Esophagus mucosa (tissue), 1 donor: ENCODE results near the gene KCNN2. TPM values are rescaled to one million over a fixed set of nuclear protein-coding genes. Genes with fewer than 3 reads are reported as not detected.

Source experiments
- ATAC-seq: fragments of 200-7000 bp; cut with Tn5 transposase; one replicate; pipeline ENCODE4 v1.9.1; 2020
- total RNA-seq: library from RNA; stranded (reverse); gene quantifications from one replicate; pipeline ENCODE4 v1.2.4, GENCODE V29; 2023
- donor health status: DM: yes; HTN: yes; CAD: no.

The KCNN2 gene
- total RNA-seq, 1 donor from 2014 or later, result 0.36 TPM

GRCh38 chr5:114362977-114363761 lies 1.3 kb downstream of the KCNN2 start:
- peak; percentile 20 for ATAC-seq

DNA sequence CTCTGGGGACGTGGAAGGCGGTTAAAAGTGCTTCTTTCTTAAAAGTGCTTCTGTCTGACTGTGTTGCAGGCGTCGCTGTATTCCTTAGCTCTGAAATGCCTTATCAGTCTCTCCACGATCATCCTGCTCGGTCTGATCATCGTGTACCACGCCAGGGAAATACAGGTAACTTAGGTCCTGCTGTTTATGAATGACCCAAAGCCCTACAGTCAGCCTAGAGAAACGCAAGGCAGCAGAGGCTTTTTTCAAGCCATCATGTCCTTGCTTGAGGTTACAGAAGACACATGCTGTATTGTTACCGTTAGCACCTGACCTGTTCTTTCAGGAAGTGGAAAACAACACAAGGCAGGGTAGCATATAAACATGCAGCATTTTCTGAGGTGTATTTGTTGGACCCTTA lies 2.0 kb downstream of the KCNN2 start:
- no peak for ATAC-seq

DNA sequence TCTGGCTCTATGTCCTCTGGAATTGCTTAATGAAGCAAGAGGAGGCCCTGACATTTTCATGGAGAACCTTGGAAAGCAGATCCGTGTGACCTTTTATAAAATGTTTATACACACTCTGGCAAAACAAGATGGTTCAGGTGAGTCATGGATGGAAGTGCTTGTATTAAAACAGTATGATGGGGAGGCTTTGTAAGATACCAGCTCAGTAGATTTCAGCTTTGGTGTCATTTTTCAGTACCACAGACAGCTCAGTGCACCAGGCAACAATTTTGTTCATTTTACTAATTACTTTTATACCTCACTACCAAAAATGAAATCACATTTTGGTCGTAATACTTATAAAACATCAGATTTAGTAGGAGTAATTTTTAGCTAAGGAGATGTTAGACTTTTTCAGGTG lies 5.2 kb downstream of the KCNN2 start:
- ATAC-seq, result no peak

DNA sequence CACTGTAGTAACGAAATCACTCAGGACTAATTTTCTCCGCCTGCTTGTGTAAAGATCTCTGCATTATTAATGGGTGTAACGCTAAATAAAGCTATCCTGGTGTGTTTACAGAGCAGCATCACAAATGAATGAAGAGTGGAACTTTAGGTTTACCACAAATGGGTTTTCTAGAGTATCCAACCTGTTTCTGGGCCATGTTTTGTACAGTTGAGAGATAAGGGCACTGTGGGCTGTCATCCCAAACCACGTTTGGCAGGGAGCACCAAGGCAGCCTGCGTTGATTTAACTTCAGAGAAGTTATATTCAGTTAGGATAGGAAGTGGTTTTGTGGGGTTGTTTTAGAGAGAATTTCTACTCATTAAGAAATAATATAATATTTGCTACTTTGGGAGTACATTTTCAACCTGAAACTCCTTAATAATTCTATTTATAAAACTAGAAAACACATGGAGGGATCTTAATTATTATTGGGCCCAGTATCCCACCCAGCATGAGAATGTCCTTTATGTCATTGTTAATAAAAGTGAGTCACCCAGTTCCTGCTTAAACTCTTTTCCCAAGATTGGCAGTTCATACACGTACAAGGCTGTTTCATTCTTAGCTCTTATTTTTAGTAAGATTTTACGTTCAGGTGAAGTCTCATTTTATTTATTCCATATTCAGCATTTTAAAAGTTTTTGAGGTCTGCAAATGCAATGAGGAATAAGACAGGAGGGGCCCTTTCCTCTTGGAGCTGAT lies 8.0 kb downstream of the KCNN2 start:
- ATAC-seq, result no peak

GRCh38 chr5:114377050-114377844 lies 15.4 kb downstream of the KCNN2 start:
- no peak for ATAC-seq

- ATAC-seq, result no peak
These were observed 16.1 kb downstream of the KCNN2 start for GRCh38 chr5:114377946-114378345.

GRCh38 chr5:114380721-114381120 lies 18.9 kb downstream of the KCNN2 start:
- no peak for ATAC-seq

DNA sequence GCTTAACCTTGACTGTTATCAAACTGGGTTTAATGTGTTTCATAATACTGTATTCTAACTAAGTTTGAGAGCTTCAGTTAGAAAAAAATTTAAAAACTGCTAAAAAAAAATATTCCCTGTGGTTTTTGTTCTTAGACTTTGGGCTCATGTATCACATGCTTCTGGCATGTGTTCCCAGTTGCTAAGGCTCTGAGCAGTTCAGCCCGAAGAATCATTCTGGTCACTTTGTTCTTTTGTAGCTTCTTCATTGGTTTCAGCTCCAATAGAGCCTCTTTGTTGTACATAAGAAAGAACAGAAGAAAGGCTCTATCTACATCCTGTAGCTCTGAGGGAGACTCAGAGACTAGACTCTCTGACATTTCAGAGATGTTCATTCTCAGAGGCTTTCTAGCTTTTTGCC lies 25.6 kb downstream of the KCNN2 start:
- ATAC-seq, result no peak

DNA sequence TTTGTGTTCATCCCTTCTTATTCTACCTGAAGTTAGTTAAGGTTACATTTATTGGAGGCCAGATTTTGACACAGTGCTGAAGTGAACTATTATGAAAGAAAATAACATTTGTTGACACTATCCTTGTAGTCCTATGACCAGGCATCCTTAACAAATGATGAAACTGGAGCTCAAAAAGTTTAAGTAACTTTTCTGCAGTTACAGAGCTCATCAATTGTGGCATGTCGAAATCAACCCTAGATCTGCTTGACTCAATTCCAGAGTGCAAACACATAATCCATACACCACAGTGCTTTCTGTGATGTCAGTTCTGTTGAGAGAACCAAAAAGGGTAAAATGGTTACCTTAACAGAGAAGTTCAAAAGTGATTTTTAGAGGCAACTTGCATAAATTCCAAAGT lies 28.6 kb downstream of the KCNN2 start:
- no peak for ATAC-seq

- no peak for ATAC-seq
These were observed 29.5 kb downstream of the KCNN2 start for GRCh38 chr5:114391321-114391720.

- ATAC-seq, result no peak
These were observed 31.3 kb downstream of the KCNN2 start for GRCh38 chr5:114393159-114393558.

- no peak for ATAC-seq
These were observed 40.3 kb downstream of the KCNN2 start for GRCh38 chr5:114402206-114402605.

DNA sequence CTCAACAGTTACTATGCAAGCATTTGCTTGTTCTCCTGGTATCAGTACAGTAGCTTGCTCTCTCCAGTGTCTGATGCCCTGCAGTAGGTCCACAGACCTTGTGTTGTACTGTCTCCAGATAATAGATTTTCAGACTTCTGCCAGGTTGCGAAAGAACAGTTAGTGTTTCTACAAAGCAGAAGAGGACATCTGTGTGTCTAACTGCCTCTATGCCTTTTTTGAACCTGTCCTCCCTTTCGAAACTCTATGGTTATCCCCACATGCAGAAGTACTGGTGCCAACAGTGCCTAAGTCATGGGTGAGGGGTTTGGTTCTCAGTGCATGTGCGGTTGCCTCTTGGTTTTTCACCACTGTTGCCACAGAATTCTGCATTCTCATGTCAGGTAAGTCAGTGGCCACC lies 45.9 kb downstream of the KCNN2 start:
- no peak for ATAC-seq

- no peak for ATAC-seq
These were observed 47.0 kb downstream of the KCNN2 start for GRCh38 chr5:114408847-114409246.

GRCh38 chr5:114411380-114411931 lies 49.6 kb downstream of the KCNN2 start:
- ATAC-seq, result no peak

GRCh38 chr5:114412510-114413171 lies 50.8 kb downstream of the KCNN2 start:
- peak; percentile 32 for ATAC-seq

- no peak for ATAC-seq
These were observed 53.9 kb downstream of the KCNN2 start for GRCh38 chr5:114415760-114416159.

- ATAC-seq, result no peak
These were observed 54.4 kb downstream of the KCNN2 start for GRCh38 chr5:114416254-114416653.

DNA sequence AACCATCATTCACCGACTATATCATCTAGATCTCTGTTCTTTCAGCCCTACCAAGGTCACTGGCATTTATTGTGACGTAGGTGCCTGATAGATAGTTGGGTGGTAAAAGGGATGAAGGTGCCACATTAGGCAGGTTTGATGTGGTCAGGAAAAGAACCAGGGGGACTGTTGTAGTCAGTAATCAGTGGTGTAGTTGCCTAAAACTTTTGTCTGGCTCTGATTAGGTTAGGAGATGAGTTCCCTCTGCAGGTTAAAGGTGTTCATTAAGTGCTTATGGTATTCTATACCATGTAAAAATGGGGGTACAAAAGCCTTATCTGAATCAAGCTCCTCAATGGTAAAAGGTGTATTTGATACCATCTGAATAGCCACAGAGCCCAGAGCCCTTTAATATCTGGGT lies 55.6 kb downstream of the KCNN2 start:
- no peak for ATAC-seq

- ATAC-seq, result no peak
These were observed 56.6 kb downstream of the KCNN2 start for GRCh38 chr5:114418176-114419066.

- no peak for ATAC-seq
These were observed 57.2 kb downstream of the KCNN2 start for GRCh38 chr5:114419067-114419388.

DNA sequence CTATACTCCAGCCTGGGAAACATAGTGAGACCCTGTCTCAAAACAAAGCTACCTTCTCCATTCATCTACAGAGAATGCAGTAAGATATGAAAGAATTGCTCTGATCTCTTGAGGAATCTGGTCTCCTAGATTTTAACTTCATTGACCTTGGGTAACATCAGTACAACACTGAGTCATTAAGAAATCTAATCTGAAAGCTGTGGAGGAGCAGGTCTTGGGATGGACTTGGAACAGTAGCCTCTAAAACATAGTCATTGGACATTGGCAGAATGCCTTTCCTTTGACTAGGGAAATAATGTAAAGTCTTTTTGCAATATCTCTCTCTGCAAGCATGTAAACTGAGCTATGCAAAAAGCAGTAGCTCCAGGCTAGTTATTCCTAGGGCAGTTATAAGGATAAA lies 58.1 kb downstream of the KCNN2 start:
- no peak for ATAC-seq
